Upper lobe of right lung (tissue), 1 donor: Measurements from ENCODE around the gene KLK11. TPM values are rescaled to one million over a fixed set of nuclear protein-coding genes. Genes with fewer than 3 reads are reported as not detected.

Source experiments
- ATAC-seq: fragments of 200-7000 bp; cut with Tn5 transposase; one replicate; pipeline ENCODE4 v1.9.1; 2020; ENCODE audit warnings: mild to moderate bottlenecking, moderate library complexity
- DNase-seq: peaks from one replicate; pipeline ENCODE4 v3.0.0-alpha.2; 2020
- H3K27ac ChIP-seq: fragments of 200-600 bp; one replicate; pipeline ENCODE4 v1.8.0; 2022
- H3K27me3 ChIP-seq: fragments of 200-600 bp; one replicate; pipeline ENCODE4 v1.8.0; 2022; ENCODE audit warnings: mild to moderate bottlenecking
- H3K36me3 ChIP-seq: fragments of 200-600 bp; one replicate; pipeline ENCODE4 v1.8.0; 2022
- H3K4me1 ChIP-seq: fragments of 200-600 bp; one replicate; pipeline ENCODE4 v1.8.0; 2022
- H3K4me3 ChIP-seq: fragments of 200-600 bp; one replicate; pipeline ENCODE4 v1.8.0; 2022; ENCODE audit warnings: mild to moderate bottlenecking
- H3K9me3 ChIP-seq: fragments of 200-600 bp; one replicate; pipeline ENCODE4 v1.8.0; 2022
- CTCF ChIP-seq: fragments of 200-600 bp; IDR thresholded peaks from one replicate; pipeline ENCODE4 v1.8.0; 2022; ENCODE audit warnings: antibody characterized with exemption
- intact Hi-C: fragments of 100-400 bp; cut with DNase I; formaldehyde crosslinking; loops from one replicate; pipeline ENCODE4 v1.11.0; 2022
- total RNA-seq: library from RNA; stranded (reverse); fragmentation: NEBNext Ultra II Directional; extraction: Animal tissue kit (Norgen Biotek cat#: 25700); gene quantifications from one replicate; pipeline ENCODE4 v1.2.1, GENCODE V29; 2021
- donor health status: DM: no; HTN: yes; CAD: no; lungs with severe emphysema.

Gene KLK11
- total RNA-seq, 1 donor from 2014 or later, result 10.8 TPM

DNA sequence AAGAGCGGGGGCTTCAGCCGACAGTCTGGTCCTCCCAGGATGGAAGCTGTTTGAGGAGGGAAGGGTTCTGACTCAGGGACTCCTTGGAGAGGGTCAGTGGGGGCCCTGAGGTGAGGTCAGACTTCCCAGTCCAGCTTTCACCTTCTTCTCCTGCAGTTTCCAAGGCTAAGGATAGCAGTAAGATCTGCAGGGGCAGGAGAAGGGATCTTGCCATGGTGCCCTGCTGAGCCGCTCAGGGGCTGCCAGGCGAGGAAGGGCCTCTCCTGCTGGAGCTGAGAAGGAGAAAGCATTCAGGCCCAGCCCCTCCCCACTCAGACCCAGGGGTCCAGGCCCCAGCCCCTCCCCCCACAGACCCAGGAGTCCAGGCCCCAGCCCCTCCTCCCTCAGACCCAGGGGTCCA is 44.2 kb downstream of the KLK11 start:
- DNase-seq, result no peak
- no peak for TF ChIP-seq CTCF
- Histone ChIP-seq H3K4me1 (no peaks in the 10 kb centered on the region), H3K27ac (no peak overlapping the region), H3K36me3 (no peaks in the 10 kb centered on the region), H3K27me3 (peaks cover 16% of the 10 kb centered on the region), H3K9me3 (no peaks in the 10 kb centered on the region), H3K4me3 (no peak overlapping the region)
- no peak for ATAC-seq
- intact Hi-C loops, result no loop called here

GRCh38 chr19:50981587-50982146 is 44.7 kb downstream of the KLK11 start:
- no peak overlapping the region for H3K27ac ChIP-seq
- no peak for TF ChIP-seq CTCF
- intact Hi-C loops, result no loop called here
- no peaks in the 10 kb centered on the region for H3K4me1 ChIP-seq
- no peak overlapping the region for H3K4me3 ChIP-seq
- DNase-seq (no peak), ATAC-seq (peak; percentile 16)
- no peaks in the 10 kb centered on the region for H3K9me3 ChIP-seq
- peaks cover 16% of the 10 kb centered on the region for H3K27me3 ChIP-seq
- H3K36me3 ChIP-seq, result no peaks in the 10 kb centered on the region

GRCh38 chr19:50980208-50980607 is 46.2 kb downstream of the KLK11 start:
- ATAC-seq (no peak), DNase-seq (no peak)
- H3K27me3 ChIP-seq, result peaks cover 16% of the 10 kb centered on the region
- intact Hi-C loops, result no loop called here
- H3K9me3 ChIP-seq, result no peaks in the 10 kb centered on the region
- TF ChIP-seq CTCF, result no peak
- H3K36me3 ChIP-seq, result no peaks in the 10 kb centered on the region
- no peak overlapping the region for H3K4me3 ChIP-seq
- H3K4me1 ChIP-seq, result no peaks in the 10 kb centered on the region
- no peak overlapping the region for H3K27ac ChIP-seq

DNA sequence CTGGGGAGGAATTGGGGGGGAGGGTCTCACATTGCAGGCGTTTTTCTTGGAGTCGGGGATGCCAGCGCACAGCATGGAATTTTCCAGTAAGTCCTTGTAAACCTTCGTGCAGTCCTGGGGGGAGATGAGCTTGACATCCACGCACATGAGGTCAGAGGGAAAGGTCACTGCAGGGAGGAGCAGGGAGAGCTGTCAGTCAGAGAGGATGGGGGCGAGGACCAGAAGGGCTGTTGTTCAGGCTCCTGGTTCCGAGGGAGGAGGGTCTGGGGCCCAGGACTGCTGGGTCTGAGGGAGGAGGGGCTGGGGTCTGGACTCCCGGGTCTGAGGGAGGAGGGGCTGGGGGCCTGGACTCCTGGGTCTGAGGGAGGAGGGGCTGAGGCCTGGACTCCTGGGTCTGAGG is 46.7 kb downstream of the KLK11 start:
- no peak overlapping the region for H3K27ac ChIP-seq
- peaks cover 16% of the 10 kb centered on the region for H3K27me3 ChIP-seq
- H3K36me3 ChIP-seq, result no peaks in the 10 kb centered on the region
- ATAC-seq, result no peak
- DNase-seq, result no peak
- no peak overlapping the region for H3K4me3 ChIP-seq
- H3K4me1 ChIP-seq, result no peaks in the 10 kb centered on the region
- H3K9me3 ChIP-seq, result no peaks in the 10 kb centered on the region
- intact Hi-C loops, result no loop called here
- no peak for TF ChIP-seq CTCF

- no peak for TF ChIP-seq CTCF
- Histone ChIP-seq H3K27me3 (peaks cover 16% of the 10 kb centered on the region), H3K4me1 (no peaks in the 10 kb centered on the region), H3K27ac (no peak overlapping the region), H3K36me3 (no peaks in the 10 kb centered on the region), H3K4me3 (no peak overlapping the region), H3K9me3 (no peaks in the 10 kb centered on the region)
- intact Hi-C loops, result no loop called here
- DNase-seq (no peak), ATAC-seq (no peak)
Observed at GRCh38 chr19:50978772-50979390, 47.5 kb downstream of the KLK11 start.
